Uterus (tissue), 4 donors: Measurements from ENCODE around the gene AP1M2. TPM values are rescaled to one million over a fixed set of nuclear protein-coding genes. Genes with fewer than 3 reads are reported as not detected.
A peak's percentile ranks its signal among the peaks of the same experiment; 100 is the strongest.

Source experiments
- DNase-seq, 2 donors: peaks; one replicate each; pipeline ENCODE4 v3.0.0-alpha.2; 2019 to 2020
- H3K27ac ChIP-seq, 2 donors: fragments of 200-600 bp; sonication (generic); 1 replicate in 1 of 2; 2 replicates in 1 of 2; pipeline ENCODE4 v1.5.1; 2016 to 2018
- H3K27me3 ChIP-seq, 2 donors: fragments of 200-600 bp; sonication (generic); one replicate each; pipeline ENCODE4 v1.5.1; 2018 to 2019; ENCODE audit warnings: control low read depth in 1 of 2
- H3K36me3 ChIP-seq, 2 donors: fragments of 200-600 bp; sonication (generic); one replicate each; pipeline ENCODE4 v1.5.1; 2019; ENCODE audit warnings: control low read depth in 1 of 2
- H3K4me1 ChIP-seq, 2 donors: fragments of 200-600 bp; sonication (generic); one replicate each; pipeline ENCODE4 v1.5.1; 2018 to 2019; ENCODE audit warnings: control low read depth in 1 of 2
- H3K4me3 ChIP-seq, 2 donors: fragments of 200-600 bp; sonication (generic); 1 replicate in 1 of 2; 2 replicates in 1 of 2; pipeline ENCODE4 v1.5.1; 2018 to 2019; ENCODE audit warnings: mild to moderate bottlenecking in 1 of 2
- H3K9me3 ChIP-seq, 2 donors: fragments of 200-600 bp; sonication (generic); one replicate each; pipeline ENCODE4 v1.5.1; 2019; ENCODE audit warnings: control low read depth in 1 of 2
- CTCF ChIP-seq, 4 experiments: fragments of 200-600 bp in 2 of 4; fragments of 450-650 bp in 2 of 4; sonication (generic) in 2 of 4; IDR thresholded peaks; one replicate each; pipeline ENCODE4 v1.5.1; 2016 to 2019; ENCODE audit warnings: antibody characterized with exemption in 4 of 4, mild to moderate bottlenecking in 2 of 4, moderate library complexity in 1 of 4
- POLR2A ChIP-seq, 2 donors: fragments of 450-650 bp; IDR thresholded peaks; one replicate each; pipeline ENCODE4 v1.6.1; 2016; ENCODE audit warnings: antibody characterized with exemption in 2 of 2, mild to moderate bottlenecking in 1 of 2, moderate library complexity in 1 of 2
- intact Hi-C: fragments of 100-400 bp; cut with DNase I; formaldehyde crosslinking; loops from one replicate; pipeline ENCODE4 v1.15.1; 2023; ENCODE audit warnings: low total_unique reads
- total RNA-seq, 4 donors: library from RNA; depleted of rRNA in 3 of 4; stranded (reverse); fragments of >200 nt in 3 of 4; gene quantifications; one replicate each; pipeline versions ENCODE4 v1.1.0 to v1.2.4, GENCODE V29; 2014 to 2023
- donor health status: DM: yes; HTN: yes; CAD: no.

Gene AP1M2
- total RNA-seq, 4 donors from 2014 or later: 14.9 to 16.7 TPM; not detected in 2

GRCh38 chr19:10567656-10568055, 19.5 kb downstream of the AP1M2 start:
- Histone ChIP-seq H3K9me3 (no peaks in the 10 kb centered on the region), H3K4me3 (peak overlapping the region; percentile 32 to 77), H3K27ac (peak overlapping the region; percentile 61 to 92), H3K36me3 (no peaks in the 10 kb centered on the region), H3K27me3 (no peaks in the 10 kb centered on the region), H3K4me1 (peaks cover 5 to 16% of the 10 kb centered on the region in 2 donors)
- TF ChIP-seq POLR2A (IDR thresholded peaks at IDR 0.05): no peak
- no peak for TF ChIP-seq CTCF (IDR thresholded peaks at IDR 0.05)
- intact Hi-C loops: no loop called here
- no peak for DNase-seq

GRCh38 chr19:10566658-10567410, 20.3 kb downstream of the AP1M2 start:
- peak overlapping the region in 1 of 2 donors; percentile 84 for H3K4me3 ChIP-seq
- no peak for DNase-seq
- no peak for TF ChIP-seq CTCF (IDR thresholded peaks at IDR 0.05)
- TF ChIP-seq POLR2A (IDR thresholded peaks at IDR 0.05): no peak
- intact Hi-C loops: no loop called here
- H3K4me1 ChIP-seq: peaks cover 5 to 16% of the 10 kb centered on the region in 2 donors
- H3K36me3 ChIP-seq: no peaks in the 10 kb centered on the region
- no peaks in the 10 kb centered on the region for H3K27me3 ChIP-seq
- no peaks in the 10 kb centered on the region for H3K9me3 ChIP-seq
- peak overlapping the region; percentile 82 to 92 for H3K27ac ChIP-seq

- intact Hi-C loops: no loop called here
- Histone ChIP-seq H3K9me3 (no peaks in the 10 kb centered on the region), H3K4me3 (peak overlapping the region; percentile 71 to 84), H3K4me1 (peaks cover 5 to 16% of the 10 kb centered on the region in 2 donors), H3K27me3 (no peaks in the 10 kb centered on the region), H3K36me3 (no peaks in the 10 kb centered on the region), H3K27ac (peak overlapping the region; percentile 82 to 92)
- TF ChIP-seq POLR2A (IDR thresholded peaks at IDR 0.05) (no peak), CTCF (IDR thresholded peaks at IDR 0.05) (no peak)
- no peak for DNase-seq
These were observed 20.8 kb downstream of the AP1M2 start for GRCh38 chr19:10566408-10566657.

- Histone ChIP-seq H3K4me3 (peak within 1 kb of the TSS; percentile 71 to 84), H3K4me1 (peaks cover 5 to 16% of the 10 kb centered on the region in 2 donors), H3K9me3 (no peaks in the 10 kb centered on the region), H3K36me3 (no peaks in the 10 kb centered on the region), H3K27ac (peak within 1 kb of the TSS; percentile 82 to 92), H3K27me3 (no peaks in the 10 kb centered on the region)
- peak; percentile 99 for DNase-seq
- intact Hi-C loops: no loop called here
- TF ChIP-seq POLR2A (IDR thresholded peaks at IDR 0.05) (peak; percentile 83 to 96), CTCF (IDR thresholded peaks at IDR 0.05) (peak in 2 of 4 experiments; percentile 47 to 70)
These were observed 21.3 kb downstream of the AP1M2 start, which contains the start of gene KRI1 for GRCh38 chr19:10565567-10566407. TSS of gene KRI1 (minus strand) at chr19:10566010. CDS start at chr19:10565999, 11 bp downstream.
